NCI-H2196 (cell line): Measurements from ENCODE around the gene KIRREL3.

Experiments used
- DNase-seq: peaks from one replicate; lab custom pipeline; 2025; ENCODE audit not compliant: unreplicated experiment; lab: John Stamatoyannopoulos, UW

The KIRREL3 gene

DNA sequence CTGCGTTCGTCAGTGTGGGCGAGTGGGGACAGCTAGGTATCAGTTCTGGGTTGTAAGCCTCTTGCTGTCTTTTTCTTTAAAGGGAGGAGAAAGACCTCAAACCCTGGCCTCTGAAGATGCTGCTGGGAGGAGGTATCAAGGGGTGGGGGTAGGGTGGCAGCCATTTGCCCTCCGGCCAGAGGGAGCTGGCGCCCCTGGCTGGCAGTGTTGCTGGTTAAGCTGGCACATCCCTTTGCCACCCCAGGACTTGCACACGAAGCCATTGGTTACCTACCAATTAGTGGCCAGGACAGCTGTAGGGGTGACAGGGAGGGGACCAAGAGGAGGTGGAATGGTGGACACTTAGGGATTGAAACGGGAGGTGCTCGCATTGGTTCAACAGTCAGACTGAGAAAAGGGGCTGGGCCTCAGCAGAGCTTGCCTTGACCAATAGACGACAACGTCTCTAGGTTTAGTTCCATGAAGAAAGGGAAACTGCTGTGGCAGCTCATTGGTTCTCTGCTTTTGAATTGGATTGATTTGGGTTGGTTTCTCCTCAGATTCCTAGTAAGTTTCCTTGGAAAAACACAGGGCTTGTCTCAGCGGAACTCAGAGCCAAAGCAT, 567.2 kb downstream of the KIRREL3 start:
- DNase-seq, result no peak

DNA sequence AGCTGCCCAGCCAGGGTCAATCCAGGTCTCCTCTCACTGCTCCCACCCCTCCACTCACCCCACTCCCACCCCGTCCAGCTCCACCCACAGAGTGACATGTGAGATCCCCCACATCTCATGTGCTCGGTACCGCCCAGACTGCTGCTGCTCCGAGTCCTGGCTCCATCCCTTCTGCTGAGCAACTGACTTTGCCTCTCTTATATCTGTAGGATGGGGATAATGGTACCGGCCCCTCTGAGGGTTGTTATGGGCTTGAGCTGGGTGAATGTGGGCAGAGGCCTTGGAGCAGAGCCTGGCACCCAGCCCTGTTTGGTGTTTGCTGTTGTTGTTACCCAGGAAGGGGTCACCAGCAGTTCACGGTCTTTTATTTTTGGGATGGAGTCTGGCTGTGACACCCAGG, 568.0 kb downstream of the KIRREL3 start:
- no peak for DNase-seq

DNA sequence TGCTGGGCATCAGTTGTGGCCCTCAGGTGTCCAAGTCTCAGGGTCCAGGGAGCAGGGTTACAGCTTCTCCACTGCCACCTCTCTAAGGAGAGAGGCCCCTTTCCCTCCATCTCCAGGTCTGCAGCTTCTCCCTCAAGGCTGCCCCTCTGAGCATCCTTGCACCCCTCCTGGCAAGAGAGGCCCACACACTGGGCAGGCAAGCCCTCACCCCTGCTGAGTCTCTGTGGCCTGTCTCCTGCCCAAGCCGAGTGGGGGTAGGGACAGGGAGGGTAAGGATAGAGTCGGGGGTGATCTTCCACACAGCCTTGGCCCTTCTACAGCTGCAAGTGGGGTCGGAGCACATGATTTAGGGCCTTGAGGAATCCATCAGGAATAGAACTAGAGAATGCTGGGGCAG, 568.5 kb downstream of the KIRREL3 start:
- no peak for DNase-seq

DNA sequence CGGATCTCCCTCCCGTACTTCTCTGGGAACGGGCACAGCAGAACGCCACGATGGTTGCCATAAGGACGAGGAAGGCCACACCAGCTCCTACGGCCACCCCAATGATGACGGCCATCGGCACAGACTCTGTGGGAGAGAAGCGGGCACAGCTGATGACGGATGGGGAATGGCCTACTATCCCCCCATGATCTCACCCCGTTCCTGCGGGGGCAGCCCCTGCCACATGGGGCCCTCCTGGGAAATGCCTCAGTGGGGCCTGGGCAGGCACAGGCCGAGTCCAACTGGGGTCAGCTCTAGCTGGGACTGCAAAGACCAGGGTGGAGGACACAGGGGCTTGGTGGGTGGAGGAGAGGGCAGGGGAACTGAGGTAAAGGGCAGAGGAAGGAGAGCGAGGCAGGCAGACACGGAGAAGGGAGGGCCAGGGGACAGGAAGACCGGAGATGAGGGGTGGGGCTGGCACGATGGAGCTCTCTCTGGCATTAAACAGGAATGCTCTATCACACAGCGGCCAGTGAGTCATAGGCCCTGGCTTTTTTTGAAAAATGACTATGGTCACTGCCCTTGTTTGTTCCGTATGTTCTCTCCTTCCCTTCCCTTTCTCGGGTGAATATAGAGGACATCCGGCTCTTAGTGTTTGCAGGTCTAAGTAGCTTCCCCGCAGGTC, 569.0 kb downstream of the KIRREL3 start:
- DNase-seq, result no peak

DNA sequence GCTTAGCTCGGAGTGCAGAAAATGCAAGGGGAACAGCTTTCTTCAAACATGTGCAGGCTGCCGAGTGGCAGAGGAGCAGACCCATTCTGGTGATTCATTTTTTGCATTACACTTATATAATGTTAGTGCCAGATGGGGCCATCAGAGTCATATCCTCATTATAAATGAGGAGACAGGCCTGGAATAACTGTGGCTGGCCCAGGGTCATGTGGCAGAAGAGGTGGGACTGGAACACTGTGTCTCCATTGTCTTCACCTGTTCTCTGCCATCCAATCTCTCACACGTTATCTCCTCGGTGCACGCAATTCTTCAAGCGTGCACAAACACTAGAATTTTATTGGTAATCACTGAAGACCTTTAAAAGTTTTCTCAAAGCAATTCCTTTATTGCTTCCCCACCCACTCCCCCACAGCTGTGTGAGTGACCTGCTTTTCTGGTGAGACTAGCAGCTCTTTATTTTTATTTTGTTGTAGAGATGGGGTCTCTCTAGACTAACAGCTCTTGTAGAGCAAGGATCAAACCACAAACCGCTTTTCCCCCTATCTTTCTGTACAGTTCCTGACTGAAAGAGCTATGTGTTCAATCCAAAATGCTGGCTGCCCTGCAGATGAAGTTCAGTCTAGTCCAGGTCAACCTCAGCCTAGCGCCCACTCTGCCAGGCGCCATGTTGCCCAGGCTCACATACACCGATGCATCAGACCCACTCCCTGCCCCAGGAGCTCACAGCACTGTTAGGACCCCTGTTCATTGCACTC, 569.8 kb downstream of the KIRREL3 start:
- no peak for DNase-seq

DNA sequence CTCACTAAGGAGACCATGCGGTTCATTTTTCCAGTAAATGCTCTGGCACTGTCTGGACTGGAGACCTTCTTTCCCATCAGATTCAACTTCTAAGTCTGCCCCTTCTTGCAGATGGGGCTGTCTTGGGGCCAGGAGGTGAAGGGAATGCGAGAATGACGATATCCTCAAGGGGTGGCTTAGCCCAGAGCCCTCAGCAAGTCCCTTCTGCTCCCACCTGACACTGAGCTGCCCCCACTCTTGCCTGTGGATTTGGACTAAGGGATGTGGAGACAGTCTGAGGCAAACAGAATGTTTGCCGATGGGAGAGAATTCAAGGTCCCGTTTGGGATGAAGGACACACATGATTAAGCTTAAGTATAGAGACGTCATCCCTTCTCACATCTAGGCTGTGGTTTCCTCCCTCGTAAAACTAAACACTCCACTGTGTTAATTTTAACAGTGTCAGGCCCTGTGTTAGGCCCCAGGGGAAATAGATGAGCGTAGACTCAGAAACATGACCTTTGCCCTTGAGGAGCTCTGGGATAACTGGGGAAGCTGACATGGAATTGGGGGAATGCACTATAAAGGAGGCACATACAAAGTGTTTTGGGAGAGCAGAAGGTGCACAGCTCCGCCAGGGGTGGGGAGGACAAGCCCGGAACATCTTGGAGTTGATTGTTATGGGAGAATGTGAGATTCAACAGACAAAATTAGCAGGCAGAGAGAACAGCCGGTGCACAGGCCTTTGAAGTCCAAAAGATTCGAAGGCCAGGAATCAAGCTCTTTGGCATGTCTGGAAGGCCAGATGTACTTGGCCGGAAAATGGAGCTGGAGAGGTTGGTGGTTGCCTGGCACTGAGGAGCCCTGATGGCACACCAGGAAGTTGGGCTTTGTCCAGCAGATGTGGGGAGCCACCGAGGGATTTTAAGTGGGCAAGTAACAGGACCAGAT, 573.5 kb downstream of the KIRREL3 start:
- DNase-seq, result peak; percentile 34

DNA sequence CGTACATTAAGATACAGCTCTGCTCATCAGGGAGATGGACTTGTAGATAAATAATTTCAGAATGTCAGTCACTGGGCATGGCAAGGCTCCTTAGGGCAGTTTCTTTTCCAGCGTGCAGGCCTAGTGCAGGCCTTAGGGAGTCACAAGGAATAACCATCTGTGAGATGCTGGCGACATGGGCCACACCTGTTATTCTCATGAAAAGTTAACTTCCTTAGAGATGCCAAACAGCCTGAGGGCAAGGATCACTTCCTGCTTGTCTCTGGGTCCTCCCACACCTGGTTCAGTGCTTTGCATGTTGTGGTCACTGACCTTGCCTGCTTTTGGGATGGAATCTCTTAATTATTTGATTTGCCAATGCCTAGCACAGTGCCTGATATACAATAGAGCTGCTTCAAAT, 574.5 kb downstream of the KIRREL3 start:
- no peak for DNase-seq

DNA sequence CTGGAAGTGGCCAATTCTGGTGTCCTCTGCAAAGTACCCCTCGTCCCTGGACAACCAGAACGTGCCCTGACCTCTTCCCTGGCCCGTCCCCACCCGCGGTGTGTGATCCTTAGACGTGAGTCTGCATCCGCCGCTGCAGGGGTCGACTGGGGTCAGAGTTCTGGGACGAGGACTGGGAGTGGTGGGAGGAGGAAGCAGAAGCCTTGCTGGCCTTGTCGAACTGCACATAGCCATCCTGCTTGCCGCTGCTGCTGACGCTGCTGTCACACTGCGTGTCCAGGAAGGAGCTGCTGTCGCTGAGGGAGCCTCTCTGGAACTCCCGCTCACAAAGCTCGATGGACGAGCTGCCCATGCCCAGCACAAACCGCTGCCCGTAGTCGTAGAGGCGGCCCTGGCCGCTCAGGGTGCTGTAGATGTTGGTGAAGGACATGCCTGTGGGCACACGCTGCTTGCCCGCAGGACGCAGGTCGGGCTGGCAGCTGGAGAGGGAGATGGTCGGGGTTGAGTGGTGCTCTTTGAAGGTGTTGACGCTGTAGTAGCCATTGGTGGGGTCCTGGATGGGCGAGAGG, 576.0 kb downstream of the KIRREL3 start:
- no peak for DNase-seq

DNA sequence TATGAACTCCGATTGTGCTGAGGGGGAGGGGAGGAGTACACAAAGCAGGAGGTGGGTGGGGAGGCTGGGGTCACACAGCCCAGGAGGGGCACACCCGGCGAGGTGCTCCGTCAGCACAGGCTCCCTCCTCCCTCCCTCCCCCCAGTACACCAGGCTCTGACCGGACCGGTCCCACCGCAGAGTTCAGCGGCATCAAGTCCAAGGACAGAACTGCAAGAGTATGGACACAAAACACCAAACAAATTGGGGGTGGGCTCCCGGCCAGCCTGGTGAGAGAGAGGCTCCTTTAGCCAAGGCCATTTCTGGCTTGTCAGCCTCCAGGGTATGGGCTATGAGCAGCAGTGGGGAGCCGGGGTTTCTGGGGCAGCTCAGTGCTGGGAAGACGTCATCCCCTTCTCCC, 576.8 kb downstream of the KIRREL3 start:
- no peak for DNase-seq

DNA sequence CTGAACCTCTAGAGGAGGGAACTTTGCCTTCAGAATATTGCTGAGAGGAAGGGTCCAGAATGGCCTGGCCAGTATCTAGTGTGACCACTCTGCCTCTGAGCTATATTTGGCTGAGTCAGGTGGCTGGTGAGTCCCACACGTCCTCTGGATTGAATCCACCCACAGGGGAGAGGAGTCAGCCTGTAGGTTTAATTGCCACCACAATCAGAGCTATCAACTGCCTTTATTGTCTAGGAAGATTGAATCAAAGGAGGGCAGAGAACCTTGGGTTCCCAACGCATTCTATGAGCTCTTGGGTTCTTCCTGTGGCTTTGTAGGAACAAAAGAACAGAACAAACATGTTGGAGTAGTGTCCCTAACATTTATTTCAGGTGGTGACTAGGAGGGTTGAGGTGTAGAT, 577.4 kb downstream of the KIRREL3 start:
- no peak for DNase-seq

DNA sequence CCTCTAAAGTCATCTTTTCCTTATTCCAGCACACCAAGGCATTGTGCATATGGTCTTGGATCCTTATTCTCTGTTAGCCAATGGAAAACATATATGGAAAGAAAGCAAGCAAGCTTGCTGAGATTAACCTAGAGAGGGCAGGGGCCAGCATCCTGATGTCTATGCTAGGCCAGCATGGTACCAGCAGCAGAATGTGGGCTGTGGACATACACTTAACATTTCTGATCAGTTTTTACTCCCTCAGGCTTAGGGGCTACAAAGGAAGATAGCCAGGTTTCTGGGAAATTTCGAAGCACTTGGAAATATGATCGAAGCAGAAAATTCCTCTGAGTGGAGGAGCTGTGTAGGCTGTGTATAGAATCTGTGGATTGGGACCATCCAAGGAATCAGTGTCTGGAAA, 578.1 kb downstream of the KIRREL3 start:
- no peak for DNase-seq

DNA sequence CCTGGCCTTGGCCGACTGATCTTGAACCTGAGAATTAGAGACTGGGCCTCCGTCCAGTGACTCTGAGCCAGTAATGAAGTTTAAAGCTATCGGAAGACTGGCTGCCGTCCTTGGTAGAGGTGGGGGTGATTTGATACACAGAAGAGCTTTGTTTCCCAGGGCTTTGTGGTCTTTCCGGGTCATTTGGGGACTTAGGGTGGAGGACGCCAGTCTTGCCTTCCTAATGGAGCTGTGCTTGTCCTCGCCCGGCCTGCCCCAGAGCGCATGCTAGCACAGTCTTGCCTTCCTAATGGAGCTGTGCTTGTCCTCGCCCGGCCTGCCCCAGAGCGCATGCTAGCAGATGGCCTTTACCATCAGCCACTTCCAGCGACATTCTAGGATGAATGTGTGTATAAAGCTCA, 579.3 kb downstream of the KIRREL3 start:
- DNase-seq, result no peak

DNA sequence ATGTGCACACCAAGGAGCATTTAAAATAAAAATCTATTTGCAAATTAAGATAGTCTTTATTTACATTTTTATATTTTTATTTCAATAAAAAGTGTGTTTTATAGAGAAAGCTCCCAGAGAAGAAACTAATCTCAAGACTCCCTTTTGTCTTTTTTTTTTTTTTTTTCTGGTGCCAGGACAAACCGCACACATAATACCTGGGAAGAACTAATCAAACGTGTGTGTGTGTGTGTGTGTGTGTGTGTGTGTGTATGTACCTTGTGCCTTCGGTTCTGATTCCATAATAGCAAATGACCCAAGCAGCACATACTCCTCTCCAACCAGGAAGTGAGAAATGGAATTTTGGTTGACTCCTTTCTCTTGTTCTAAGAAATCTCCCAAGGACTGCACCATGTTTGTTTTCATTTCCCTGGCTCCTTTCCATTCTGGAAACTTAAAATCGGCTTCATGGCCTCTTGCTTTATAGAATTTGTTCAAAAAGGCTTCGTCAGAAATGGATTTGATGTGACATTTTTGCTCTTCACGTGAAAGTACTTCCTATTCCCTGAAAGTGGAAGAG, 579.8 kb downstream of the KIRREL3 start:
- peak; percentile 31 for DNase-seq

DNA sequence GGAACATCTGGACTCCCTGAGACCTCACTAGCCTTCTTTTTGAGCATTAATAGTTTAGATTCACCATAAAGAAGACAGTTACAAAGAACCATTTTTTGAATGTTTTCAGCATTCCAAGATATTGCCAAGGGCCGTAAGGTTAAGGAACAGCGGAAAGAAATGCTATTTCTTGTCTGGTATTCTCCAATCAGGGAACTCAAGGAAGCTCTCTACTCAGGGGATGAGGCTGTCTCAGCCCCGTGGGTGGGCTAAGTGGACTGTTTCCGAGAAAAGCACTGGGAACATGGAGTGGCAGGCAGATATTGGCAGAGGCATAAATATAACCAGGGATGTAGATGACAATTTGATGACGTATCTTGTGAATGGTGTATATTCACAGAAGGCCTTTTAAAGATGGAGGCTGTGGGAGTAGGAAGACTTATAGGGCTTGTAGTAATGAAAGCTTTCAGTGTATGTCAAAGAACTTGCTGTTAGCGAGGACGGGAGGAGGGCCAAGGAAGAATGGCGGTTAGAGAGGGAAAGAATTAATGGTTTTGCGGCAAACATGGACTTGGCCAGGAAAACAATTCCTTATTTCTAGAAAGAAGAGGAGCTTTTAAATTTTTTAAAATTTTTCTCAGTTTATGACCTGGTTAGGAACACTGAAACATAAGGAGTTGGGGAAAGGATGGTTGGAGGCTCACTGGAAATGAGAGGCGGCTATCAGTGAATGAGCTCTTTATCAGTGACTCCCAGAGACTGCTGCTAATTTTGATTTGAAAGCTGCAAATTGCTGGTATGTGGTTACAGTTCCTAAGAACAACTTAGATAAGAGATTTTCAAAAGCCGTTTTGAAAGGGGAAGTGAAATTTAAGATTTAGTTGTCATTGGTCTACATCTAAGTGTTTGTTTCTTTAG, 580.5 kb downstream of the KIRREL3 start:
- DNase-seq, result peak; percentile 31

DNA sequence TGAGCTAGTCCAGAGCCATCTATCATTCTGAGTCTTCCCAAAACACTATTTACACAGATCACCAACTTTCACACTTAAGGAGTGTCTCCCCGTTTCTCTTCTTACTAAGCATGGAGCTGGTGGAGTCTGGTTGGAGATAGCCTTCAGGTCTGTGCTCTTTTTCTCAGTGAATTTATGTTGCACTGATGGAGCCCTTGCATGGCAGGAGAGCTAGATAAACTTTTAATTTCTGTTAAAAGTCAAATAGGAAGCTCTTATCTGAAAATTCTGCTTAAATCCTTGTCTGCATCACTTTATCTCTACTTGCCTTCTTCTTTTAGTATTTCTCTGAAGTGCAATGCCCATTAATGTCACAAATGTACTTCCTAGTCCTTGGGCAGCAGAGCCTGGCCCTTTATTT, 581.7 kb downstream of the KIRREL3 start:
- DNase-seq, result no peak

DNA sequence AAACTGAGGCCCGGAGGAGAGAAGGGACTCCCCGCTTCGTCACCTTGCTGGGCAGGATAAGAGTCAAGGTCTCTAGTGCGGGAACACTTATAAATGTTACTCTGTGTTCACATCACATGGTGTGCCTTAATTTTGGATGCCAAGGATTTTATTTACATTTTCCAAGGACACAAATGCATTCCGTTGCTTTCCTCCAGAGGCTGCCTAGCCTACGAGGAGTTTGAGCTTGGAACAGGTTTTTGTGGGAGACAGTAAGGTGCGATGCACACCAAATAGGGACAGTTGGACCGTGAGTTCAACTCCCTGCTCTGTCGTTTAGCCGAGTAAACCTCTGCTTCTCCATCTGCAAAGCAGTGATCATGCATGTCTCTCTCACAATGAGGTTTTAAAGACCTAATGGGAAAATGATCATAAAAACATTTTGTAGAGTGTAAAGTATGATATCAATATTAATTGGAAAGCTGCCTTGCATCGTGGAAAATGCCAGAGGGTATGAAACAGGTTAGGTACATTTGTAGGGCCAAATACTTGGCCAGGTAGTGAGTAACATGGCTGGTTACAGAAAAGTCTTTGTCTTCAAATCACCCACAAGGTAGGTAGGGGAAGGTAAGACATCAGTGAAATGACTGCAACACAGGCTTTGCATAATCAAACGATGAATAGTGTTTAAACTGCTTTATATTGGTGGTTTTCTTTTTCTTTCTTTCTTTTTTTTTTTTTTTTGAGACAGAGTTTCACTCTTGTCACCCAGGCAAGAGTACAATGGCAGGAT, 583.3 kb downstream of the KIRREL3 start:
- no peak for DNase-seq

DNA sequence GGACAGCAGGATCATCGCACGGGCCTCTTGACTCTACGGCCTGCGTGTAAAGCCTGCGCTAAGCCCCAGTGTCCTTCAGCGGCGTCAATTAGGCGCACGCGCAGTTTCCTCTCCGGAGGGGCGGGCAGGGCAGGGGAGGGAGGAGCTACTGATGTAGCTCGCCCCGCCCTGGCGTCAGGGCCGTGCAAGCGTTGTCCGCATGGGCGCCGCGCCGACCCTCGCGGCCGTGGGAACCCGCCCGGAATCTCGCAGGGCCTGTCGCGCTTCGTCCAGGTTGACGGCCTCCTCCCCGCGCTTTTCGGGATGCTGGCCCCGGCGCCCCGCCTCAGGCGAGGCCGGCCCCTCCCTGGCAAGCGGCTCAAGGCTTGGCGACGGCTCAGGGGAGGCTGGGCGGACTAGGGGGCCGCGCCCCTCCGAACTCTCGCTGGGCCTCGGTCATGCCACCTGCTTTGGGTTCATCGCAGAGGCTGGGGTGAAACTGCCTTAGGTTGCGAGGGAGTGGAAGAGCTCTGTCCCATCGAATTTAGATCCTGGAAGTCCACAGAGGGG, 584.0 kb downstream of the KIRREL3 start:
- DNase-seq, result no peak

DNA sequence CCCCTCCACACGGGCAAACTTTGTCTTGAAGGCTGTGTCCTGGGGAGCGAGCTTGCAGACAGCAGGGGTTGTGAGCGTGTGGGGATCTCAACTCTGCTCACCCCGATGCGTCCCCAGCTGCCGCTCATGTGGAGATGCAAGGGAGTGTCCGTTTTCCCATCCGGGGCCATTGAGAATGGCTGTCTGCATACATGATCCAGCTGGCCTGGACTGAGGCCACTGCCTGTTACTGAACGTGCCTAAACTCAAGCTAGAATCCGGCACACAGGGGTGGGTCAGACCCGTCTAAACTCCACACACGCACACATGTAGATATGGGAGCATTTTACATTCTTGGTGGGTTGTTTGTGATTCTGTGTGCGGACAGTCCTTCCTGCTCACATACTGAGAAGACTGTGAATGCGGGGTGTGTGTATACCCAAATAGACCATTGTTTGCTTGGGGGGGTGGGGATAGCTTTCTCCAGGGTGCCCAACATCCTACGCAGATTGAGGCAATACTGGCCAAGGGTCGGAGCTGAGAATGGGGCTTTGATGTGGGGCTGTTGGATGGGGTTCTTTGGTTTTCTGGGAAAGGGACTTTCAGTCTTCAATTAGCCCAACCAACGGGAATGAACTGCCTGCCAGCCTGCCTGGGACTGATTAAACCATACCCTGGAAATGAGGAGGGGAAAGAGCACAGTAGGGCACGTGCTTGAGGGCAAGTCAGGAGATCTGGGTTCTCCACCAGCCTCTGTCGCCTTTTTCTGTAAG, 584.7 kb downstream of the KIRREL3 start:
- no peak for DNase-seq
